ENCODE measurements around the gene TMEM179.

GRCh38 chr14:104586832-104587620 lies 17.5 kb downstream of the TMEM179 start:
- no peak for TF ChIP-seq CTCF (IDR thresholded peaks at IDR 0.05)
- TF ChIP-seq POLR2A (IDR thresholded peaks at IDR 0.05) = no peak
